Measurements from ENCODE around the gene SAMD9.

DNA sequence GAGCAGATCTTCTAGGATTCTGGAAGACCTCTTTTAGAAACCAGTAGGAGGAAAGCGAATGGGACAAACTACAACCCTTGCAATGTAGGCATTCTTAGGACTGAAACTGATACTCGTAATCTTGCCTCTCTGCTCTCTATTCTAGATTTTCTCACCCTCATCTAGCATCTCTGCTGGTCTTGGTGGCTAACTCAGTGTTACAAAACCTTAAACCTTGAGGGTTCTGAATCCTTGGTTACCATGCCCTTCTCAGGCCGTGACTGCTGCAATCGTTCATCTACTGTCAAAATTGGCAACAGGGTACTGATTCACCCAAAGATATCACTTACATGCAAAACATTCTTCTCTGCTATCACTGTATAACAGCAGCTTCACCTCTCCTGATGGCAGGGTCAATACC, 55.2 kb downstream of the SAMD9 start:
- TF ChIP-seq, protein P1, sequence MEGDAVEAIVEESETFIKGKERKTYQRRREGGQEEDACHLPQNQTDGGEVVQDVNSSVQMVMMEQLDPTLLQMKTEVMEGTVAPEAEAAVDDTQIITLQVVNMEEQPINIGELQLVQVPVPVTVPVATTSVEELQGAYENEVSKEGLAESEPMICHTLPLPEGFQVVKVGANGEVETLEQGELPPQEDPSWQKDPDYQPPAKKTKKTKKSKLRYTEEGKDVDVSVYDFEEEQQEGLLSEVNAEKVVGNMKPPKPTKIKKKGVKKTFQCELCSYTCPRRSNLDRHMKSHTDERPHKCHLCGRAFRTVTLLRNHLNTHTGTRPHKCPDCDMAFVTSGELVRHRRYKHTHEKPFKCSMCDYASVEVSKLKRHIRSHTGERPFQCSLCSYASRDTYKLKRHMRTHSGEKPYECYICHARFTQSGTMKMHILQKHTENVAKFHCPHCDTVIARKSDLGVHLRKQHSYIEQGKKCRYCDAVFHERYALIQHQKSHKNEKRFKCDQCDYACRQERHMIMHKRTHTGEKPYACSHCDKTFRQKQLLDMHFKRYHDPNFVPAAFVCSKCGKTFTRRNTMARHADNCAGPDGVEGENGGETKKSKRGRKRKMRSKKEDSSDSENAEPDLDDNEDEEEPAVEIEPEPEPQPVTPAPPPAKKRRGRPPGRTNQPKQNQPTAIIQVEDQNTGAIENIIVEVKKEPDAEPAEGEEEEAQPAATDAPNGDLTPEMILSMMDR (IDR thresholded peaks at IDR 0.05; ENCODE audit: extremely low read depth in 1 of 2, insufficient read depth in 1 of 2, low read depth in 1 of 2, low read length in 2 of 2): no peak
- no peak for TF ChIP-seq EZH2 (IDR thresholded peaks at IDR 0.05; ENCODE audit: borderline replicate concordance, low read depth, low read length, severe bottlenecking)
